Astrocyte (in vitro differentiated cells and primary cell): ENCODE measurements around the gene ASB2.

Experiments used
- EZH2 ChIP-seq: IDR thresholded peaks from 2 replicates; pipeline ENCODE4 v1.6.1; 2012; ENCODE audit warnings: mild to moderate bottlenecking, low read length, inconsistent platforms; ENCODE audit not compliant: insufficient read depth
- TF ChIP-seq, protein P1 (sequence below): IDR thresholded peaks from 2 replicates; pipeline ENCODE4 v1.5.1; 2011; ENCODE audit warnings: low read depth, mild to moderate bottlenecking, inconsistent platforms, low read length, moderate library complexity; ENCODE audit not compliant: insufficient read depth

DNA sequence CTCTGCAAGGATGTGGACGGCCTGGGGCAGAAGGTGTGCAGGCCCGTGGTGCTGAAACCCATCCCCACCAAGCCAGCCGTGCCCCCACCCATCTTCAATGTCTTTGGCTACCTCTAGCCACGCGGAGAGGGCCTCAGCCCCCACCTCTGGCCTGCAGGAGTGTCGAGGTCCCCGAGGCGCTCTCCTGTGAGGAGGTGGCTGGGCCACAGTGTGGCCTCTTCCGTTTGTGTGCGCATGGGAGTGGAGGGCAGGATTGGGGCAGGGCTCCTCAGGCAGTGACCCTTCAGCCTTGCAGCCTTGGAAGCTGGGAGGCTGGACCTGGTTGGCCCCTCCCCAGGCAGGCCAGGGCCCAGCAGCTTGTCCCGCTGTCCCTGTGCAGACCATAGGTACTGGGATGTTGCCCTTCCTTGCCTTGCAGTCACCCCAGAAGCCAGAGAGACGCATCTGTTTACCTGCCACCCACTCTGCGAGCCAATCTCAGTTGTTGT is 47.3 kb downstream of the ASB2 start:
- TF ChIP-seq EZH2: no peak
- TF ChIP-seq, protein P1, sequence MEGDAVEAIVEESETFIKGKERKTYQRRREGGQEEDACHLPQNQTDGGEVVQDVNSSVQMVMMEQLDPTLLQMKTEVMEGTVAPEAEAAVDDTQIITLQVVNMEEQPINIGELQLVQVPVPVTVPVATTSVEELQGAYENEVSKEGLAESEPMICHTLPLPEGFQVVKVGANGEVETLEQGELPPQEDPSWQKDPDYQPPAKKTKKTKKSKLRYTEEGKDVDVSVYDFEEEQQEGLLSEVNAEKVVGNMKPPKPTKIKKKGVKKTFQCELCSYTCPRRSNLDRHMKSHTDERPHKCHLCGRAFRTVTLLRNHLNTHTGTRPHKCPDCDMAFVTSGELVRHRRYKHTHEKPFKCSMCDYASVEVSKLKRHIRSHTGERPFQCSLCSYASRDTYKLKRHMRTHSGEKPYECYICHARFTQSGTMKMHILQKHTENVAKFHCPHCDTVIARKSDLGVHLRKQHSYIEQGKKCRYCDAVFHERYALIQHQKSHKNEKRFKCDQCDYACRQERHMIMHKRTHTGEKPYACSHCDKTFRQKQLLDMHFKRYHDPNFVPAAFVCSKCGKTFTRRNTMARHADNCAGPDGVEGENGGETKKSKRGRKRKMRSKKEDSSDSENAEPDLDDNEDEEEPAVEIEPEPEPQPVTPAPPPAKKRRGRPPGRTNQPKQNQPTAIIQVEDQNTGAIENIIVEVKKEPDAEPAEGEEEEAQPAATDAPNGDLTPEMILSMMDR: no peak
